ENCODE results near the gene ISLR2.

The ISLR2 gene

DNA sequence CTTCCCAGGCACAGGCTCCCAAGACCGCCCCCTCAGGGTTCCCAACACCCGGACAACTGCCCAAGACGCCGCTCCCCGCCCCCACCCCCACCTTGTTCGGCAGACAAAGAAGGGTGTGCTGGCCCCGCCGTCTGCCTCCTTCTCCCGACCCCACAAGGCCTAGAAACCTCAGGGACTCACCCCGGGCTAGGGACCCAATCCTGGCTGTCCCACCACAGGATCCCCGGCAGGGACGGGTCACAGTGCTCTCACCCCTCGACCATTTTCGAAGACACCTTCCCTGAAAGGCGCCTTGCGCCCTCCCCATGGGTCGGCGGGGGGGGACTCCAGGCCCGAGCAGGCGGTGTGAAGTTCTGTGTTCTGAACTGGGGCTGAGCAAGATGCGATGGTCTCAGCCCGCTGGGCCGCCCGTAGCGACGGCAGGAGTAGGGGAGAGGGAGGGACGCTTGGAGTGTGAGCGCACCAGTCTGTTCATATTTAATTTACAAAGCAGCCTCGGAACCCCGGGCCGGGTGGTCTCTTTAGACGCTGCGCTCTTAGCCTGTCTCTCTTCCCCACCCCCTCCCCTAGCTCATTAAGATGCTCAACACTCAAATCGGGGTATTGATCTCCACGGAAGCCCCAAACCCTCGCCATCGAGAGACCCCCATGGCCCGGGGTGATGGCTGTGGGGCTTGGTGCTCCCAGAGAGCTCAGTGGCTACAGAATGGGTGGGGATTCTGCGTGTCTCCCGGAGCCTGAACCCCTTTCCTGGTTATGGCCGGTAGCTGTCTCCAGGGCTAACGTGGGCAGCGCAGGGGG, 1.4 kb upstream of the ISLR2 start:
- no peak for DNase-seq

DNA sequence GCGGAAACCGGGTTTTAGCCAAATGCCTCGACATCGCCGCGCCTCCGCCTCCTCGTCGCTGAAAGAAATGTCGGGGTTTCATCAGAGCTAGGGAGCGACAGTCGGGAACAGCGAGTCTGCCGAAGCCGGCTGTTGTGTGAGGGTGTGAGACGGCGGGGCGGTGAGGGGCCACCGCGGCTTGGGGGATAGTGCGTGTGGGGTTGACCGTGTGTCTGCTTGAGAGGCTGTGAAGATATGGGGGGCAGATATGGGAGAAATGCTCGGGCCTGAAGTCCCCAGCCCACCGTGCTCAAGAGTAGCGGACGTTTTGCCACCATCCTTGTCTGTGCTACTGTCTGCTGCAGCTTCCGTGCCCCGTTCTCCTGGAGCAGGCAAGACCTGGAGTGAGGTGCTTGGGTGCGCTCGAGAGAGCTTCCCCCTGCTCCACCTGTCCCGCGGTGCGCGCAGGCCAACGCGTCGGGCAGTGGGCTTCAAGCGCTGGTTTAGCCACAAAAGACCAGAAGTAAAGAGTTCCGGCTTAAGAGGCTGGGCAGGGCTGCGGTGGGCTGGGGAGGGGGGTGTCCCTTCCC, 716 bp upstream of the ISLR2 start:
- no peak for DNase-seq

DNA sequence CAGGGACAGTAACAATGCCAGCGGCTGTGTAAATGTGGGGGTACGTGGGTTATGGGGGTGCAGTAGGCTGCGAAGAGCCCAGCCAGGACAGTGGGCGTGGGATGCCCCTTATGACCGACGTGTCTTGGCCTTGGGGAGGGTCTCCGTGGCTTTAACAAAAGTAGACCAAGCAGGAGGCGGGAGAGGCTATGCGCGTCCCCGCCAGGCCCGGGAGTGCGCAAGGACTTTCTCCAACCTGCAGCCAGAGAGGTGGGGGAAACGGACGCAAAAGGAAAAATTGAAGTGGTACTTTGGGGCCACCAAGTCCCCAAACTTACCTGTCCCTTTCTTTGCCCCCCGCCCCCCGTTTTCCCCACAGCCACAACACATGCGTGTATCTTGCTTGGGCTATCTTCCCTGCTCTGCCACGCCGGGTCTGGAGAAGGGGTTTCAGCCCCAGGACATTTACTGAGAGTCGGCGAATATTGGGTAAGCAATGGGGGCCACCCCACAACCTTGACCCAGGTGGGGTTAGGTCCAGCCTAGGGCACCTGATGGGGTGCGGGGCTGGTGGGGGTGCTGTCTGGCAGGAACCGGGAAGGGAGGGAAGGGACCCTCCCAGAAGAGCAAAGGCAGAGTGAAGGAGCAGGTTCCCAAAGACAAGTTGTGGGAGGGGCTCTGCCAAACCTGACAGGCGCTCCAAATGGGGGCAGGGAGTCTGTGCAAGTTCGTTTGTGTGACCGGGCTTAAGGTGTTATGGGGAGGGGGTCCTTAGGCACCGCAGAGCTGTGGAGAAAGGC, 652 bp downstream of the ISLR2 start:
- DNase-seq: no peak

GRCh38 chr15:74131628-74132413, 1.4 kb downstream of the ISLR2 start:
- DNase-seq: no peak

DNA sequence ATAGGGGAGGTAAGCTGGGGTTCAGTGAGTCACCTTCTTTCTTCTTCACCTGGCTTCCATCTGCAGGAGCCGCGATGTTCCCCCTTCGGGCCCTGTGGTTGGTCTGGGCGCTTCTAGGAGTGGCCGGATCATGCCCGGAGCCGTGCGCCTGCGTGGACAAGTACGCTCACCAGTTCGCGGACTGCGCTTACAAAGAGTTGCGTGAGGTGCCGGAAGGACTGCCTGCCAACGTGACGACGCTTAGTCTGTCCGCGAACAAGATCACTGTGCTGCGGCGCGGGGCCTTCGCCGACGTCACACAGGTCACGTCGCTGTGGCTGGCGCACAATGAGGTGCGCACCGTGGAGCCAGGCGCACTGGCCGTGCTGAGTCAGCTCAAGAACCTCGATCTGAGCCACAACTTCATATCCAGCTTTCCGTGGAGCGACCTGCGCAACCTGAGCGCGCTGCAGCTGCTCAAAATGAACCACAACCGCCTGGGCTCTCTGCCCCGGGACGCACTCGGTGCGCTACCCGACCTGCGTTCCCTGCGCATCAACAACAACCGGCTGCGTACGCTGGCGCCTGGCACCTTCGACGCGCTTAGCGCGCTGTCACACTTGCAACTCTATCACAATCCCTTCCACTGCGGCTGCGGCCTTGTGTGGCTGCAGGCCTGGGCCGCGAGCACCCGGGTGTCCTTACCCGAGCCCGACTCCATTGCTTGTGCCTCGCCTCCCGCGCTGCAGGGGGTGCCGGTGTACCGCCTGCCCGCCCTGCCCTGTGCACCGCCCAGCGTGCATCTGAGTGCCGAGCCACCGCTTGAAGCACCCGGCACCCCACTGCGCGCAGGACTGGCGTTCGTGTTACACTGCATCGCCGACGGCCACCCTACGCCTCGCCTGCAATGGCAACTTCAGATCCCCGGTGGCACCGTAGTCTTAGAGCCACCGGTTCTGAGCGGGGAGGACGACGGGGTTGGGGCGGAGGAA, 2.6 kb downstream of the ISLR2 start:
- no peak for DNase-seq

DNA sequence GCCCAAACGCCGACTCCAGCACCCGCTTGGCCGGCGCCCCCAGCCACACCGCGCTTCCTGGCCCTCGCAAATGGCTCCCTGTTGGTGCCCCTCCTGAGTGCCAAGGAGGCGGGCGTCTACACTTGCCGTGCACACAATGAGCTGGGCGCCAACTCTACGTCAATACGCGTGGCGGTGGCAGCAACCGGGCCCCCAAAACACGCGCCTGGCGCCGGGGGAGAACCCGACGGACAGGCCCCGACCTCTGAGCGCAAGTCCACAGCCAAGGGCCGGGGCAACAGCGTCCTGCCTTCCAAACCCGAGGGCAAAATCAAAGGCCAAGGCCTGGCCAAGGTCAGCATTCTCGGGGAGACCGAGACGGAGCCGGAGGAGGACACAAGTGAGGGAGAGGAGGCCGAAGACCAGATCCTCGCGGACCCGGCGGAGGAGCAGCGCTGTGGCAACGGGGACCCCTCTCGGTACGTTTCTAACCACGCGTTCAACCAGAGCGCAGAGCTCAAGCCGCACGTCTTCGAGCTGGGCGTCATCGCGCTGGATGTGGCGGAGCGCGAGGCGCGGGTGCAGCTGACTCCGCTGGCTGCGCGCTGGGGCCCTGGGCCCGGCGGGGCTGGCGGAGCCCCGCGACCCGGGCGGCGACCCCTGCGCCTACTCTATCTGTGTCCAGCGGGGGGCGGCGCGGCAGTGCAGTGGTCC, 3.5 kb downstream of the ISLR2 start:
- no peak for DNase-seq

DNA sequence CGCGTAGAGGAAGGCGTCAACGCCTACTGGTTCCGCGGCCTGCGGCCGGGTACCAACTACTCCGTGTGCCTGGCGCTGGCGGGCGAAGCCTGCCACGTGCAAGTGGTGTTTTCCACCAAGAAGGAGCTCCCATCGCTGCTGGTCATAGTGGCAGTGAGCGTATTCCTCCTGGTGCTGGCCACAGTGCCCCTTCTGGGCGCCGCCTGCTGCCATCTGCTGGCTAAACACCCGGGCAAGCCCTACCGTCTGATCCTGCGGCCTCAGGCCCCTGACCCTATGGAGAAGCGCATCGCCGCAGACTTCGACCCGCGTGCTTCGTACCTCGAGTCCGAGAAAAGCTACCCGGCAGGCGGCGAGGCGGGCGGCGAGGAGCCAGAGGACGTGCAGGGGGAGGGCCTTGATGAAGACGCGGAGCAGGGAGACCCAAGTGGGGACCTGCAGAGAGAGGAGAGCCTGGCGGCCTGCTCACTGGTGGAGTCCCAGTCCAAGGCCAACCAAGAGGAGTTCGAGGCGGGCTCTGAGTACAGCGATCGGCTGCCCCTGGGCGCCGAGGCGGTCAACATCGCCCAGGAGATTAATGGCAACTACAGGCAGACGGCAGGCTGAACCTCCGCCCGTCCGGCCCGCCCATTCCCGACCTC, 4.1 kb downstream of the ISLR2 start:
- DNase-seq: no peak

DNA sequence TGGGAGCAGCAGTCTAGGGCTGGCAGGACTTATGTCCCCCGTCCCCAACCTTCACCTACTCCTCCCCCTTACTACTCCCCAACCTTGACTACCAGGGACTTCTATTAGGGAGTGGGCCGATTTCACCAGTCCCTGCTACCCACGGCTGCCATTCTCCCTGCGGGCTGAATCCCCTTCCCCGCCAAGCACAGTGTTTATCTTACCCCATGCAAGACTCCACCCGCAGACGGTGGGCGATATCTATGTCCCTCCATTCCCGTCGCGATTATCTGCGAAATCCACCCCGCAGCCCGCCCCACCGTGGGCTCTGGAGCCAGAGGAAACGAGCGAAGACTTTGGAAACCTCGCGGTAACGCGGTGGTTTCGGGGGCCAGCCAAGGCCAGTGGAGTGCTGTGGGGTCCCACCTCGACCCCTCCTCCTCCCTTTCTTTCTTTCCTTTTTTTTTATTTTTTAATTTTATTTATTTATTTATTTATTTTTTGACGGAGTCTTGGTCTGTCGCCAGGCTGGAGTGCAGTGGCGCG, 4.7 kb downstream of the ISLR2 start:
- DNase-seq: no peak

DNA sequence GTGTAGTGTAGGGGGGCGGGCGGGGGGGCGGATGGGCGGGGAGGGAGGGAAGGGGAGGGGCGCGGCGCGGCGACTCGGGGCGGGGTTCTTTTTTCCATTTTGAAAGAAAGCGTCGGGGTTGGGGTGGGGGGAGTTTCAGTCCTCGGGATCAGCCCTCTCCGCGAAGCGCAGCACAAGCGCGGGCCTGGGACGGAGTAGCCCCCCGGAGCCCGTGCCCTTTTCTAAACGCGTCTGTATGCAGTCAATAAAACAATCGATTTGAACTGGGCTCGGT, 6.1 kb downstream of the ISLR2 start:
- DNase-seq: no peak

DNA sequence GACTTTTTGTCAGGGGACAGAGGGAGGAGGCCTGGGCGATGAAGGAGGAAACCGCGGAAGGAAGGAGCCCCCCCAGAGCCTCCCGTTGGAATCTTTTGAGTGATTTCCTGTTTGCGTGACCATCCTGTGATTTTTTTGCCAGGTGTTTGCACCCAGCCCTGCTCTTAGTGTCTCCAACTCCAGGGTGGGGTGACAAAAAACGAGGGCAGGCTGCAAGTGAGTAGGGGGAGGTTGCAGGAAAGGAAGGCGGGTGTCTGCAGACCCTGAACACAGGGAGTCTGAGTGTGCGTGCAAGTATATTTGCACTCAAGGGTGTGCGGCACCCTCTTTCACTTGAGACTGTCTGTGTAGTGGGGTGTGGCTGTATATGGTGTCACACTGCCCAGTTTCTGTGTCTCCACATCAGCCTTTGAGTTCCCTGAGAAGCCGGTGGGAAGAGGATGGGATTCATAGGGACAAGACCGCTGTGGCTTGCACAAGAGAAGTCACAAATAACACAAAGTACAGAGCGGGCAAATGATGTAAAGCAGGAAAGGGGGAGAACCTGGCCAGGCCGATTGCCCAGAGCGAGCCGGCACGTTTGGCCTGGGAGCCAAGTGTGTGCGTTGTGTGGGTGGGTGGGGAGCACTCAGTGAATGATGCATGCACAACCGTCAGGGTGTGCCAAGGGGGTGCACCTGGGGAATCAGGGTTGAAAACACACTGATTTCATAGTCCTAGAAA, 6.6 kb downstream of the ISLR2 start:
- no peak for DNase-seq

GRCh38 chr15:74137537-74137894, 7.1 kb downstream of the ISLR2 start:
- DNase-seq: no peak

DNA sequence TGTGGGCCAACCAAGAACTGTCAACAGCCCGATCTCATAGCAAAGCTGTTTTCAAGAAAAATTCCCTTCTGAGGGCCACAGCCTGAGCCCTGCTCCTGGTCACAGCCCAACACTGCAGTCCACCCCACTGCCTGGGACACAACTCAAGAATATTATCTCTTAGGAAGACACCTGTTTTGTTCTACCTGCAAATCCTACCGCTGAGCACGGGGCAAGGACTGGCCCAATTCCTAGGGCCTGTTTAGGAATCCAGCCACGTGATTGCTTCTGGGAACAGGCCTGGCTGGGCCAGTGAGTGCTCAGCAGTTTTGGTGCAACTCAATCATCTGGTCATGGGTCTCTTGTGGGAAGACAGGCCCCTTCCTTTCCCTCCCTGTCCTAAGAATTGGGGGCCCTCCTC, 8.3 kb downstream of the ISLR2 start:
- no peak for DNase-seq

GRCh38 chr15:74141591-74141990, 11.2 kb downstream of the ISLR2 start:
- DNase-seq: no peak

GRCh38 chr15:74144153-74144775, 13.9 kb downstream of the ISLR2 start:
- DNase-seq: no peak

DNA sequence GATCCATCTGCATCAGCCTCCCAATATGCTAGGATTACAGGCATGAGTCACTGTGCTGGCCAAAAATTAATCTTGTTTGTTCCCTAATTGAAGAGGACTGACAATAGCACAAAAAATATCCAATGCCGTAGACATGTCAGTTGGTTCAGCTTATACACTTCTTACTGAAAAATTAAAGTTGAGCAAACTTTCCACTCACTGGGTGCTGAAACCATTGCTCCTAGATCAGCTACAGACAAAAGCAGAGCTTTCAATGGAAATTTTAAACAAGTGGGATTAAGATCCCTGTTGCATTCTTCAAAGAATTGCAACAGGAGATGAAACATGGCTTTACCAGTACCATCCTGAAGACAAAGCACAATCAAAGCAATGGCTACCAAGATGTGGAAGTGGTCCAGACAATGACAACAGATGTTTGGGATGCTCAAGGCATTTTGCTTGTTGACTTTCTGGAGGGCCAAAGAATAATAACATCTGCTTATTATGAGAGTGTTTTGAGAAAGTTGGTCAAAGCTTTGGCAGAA, 16.0 kb downstream of the ISLR2 start:
- DNase-seq: no peak

- no peak for DNase-seq
Observed at GRCh38 chr15:74147051-74147450, 16.7 kb downstream of the ISLR2 start.

GRCh38 chr15:74155766-74156417, 25.5 kb downstream of the ISLR2 start:
- DNase-seq: no peak

DNA sequence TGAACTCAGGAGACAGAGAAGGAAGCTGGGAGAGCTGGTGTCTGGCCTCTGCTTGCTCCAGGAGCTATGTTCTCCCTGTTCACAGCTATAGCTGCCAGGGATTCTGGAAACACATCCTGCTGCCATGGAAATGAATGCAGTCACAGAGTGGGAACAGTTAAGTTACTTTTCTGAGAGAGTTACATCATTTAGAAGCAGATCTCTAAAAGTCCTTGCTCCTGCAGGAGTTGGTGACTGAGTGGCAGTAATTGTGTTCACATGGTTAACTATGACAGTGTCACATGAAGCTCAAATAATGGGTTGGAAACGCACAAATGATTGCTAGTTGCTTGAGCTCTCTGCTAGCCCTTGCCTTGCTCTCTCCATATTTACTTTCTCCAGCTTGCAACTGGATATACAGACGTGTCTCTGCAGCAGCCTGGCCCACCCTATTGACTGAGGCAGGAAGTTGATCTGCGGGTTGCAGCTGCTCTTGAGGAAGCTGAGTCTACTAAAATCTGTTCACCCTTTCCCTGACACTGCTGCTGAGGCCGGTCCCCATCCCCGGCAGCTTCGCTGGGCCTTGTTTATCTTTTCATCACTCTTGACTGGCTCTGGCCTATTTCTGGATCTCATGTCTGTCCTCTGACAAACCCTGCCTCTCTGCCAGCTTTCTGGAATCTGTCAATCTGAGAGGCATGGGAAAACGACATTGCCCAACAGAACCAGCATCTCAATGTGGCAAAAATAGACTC, 26.5 kb downstream of the ISLR2 start:
- no peak for DNase-seq

Data from CD4-positive, alpha-beta T cell treated with Interleukin-17A for 1 hour (primary cell).